Dermis blood vessel endothelial cell (primary cell): ENCODE data around the gene CDH13. TPM values are rescaled to one million over a fixed set of nuclear protein-coding genes. Genes with fewer than 3 reads are reported as not detected.

Experiments
- DNase-seq: peaks from one replicate; pipeline ENCODE4 v3.0.0; 2010
- total RNA-seq: library from RNA; depleted of rRNA; stranded (reverse); fragments of >200 nt; gene quantifications from 2 replicates; pipeline ENCODE4 v1.2.3, GENCODE V29; 2014

Gene CDH13
- total RNA-seq, 1 donor from 2014 or later, result 135 TPM

GRCh38 chr16:83734136-83734535 lies 1107.4 kb downstream of the CDH13 start:
- DNase-seq, result no peak

GRCh38 chr16:83737729-83738354 lies 1111.1 kb downstream of the CDH13 start:
- no peak for DNase-seq

- DNase-seq, result no peak
These were observed 1112.2 kb downstream of the CDH13 start for GRCh38 chr16:83738923-83739503.

- no peak for DNase-seq
These were observed 1115.5 kb downstream of the CDH13 start for GRCh38 chr16:83742124-83742899.

GRCh38 chr16:83743241-83743640 lies 1116.5 kb downstream of the CDH13 start:
- DNase-seq, result no peak

GRCh38 chr16:83743720-83744119 lies 1117.0 kb downstream of the CDH13 start:
- no peak for DNase-seq

- DNase-seq, result peak; percentile 8
These were observed 1117.7 kb downstream of the CDH13 start for GRCh38 chr16:83744441-83744981.

GRCh38 chr16:83746611-83747010 lies 1119.8 kb downstream of the CDH13 start:
- no peak for DNase-seq

GRCh38 chr16:83747936-83748335 lies 1121.2 kb downstream of the CDH13 start:
- no peak for DNase-seq

GRCh38 chr16:83755391-83755790 lies 1128.6 kb downstream of the CDH13 start:
- no peak for DNase-seq

GRCh38 chr16:83762141-83762991 lies 1135.6 kb downstream of the CDH13 start:
- no peak for DNase-seq

GRCh38 chr16:83762992-83763358 lies 1136.2 kb downstream of the CDH13 start:
- DNase-seq, result no peak

- peak; percentile 88 for DNase-seq
These were observed 1142.2 kb downstream of the CDH13 start for GRCh38 chr16:83768986-83769385.

GRCh38 chr16:83769397-83770008 lies 1142.7 kb downstream of the CDH13 start:
- DNase-seq, result no peak

- peak; percentile 86 for DNase-seq
These were observed 1144.7 kb downstream of the CDH13 start for GRCh38 chr16:83771306-83771942.

GRCh38 chr16:83772806-83773205 lies 1146.0 kb downstream of the CDH13 start:
- peak; percentile 36 for DNase-seq

- no peak for DNase-seq
These were observed 1147.3 kb downstream of the CDH13 start for GRCh38 chr16:83774066-83774465.

GRCh38 chr16:83776944-83777343 lies 1150.2 kb downstream of the CDH13 start:
- no peak for DNase-seq

- DNase-seq, result peak; percentile 75
These were observed 1153.1 kb downstream of the CDH13 start for GRCh38 chr16:83779886-83780285.

- no peak for DNase-seq
These were observed 1158.7 kb downstream of the CDH13 start for GRCh38 chr16:83785455-83785854.

- no peak for DNase-seq
These were observed 1163.1 kb downstream of the CDH13 start for GRCh38 chr16:83789642-83790401.
